ENCODE results near the gene MAP3K15. TPM values are rescaled to one million over a fixed set of nuclear protein-coding genes. Genes with fewer than 3 reads are reported as not detected.

The MAP3K15 gene
- total and polyA plus RNA-seq, 9 donors, result 0.37 to 11.6 (median 1.4) TPM

- H3K36me3 ChIP-seq, result no peaks in the 10 kb centered on the region
- intact Hi-C loops (cut with DNase I), result loop anchor here in 1 of 4 donors (10.0 kb wide), 1 partner anchor 169 kb away; no protein-coding TSS in a partner anchor
- no peak overlapping the region for H3K27ac ChIP-seq
- no peak overlapping the region for H3K4me3 ChIP-seq
- TF ChIP-seq CTCF (IDR thresholded peaks at IDR 0.05) (no peak), EP300 (IDR thresholded peaks at IDR 0.05) (no peak), POLR2A (IDR thresholded peaks at IDR 0.05) (no peak)
- whole genome bisulfite sequencing, 3 donors, result 86 to 87% (median 86%) methylated on average over 12 of the region's 12 CpGs
- DNase-seq, result no peak
- no peaks in the 10 kb centered on the region for H3K9me3 ChIP-seq
- no peaks in the 10 kb centered on the region for H3K27me3 ChIP-seq
- H3K4me1 ChIP-seq (ENCODE audit: insufficient read depth), result no peaks in the 10 kb centered on the region
Observed at GRCh38 chrX:19543951-19544381, 28.7 kb upstream of the MAP3K15 start.

GRCh38 chrX:19543020-19543715, 27.9 kb upstream of the MAP3K15 start:
- 70 to 85% (median 77%) methylated on average over 9 of the region's 9 CpGs for WGBS, 3 donors
- H3K27ac ChIP-seq, result no peak overlapping the region

GRCh38 chrX:19541931-19542330, 26.6 kb upstream of the MAP3K15 start:
- intact Hi-C loops (cut with DNase I), result loop anchor here in 1 of 4 donors (10.0 kb wide), 1 partner anchor 167 kb away; no protein-coding TSS in a partner anchor
- DNase-seq, result no peak

More at GRCh38 chrX:19543020-19543715, 27.9 kb upstream of the MAP3K15 start:
- H3K4me3 ChIP-seq, result no peak overlapping the region
- no peaks in the 10 kb centered on the region for H3K9me3 ChIP-seq
- H3K27me3 ChIP-seq, result no peaks in the 10 kb centered on the region
- no peaks in the 10 kb centered on the region for H3K4me1 ChIP-seq (ENCODE audit: insufficient read depth)
- TF ChIP-seq EP300 (IDR thresholded peaks at IDR 0.05) (no peak), CTCF (IDR thresholded peaks at IDR 0.05) (no peak), POLR2A (IDR thresholded peaks at IDR 0.05) (no peak)
- intact Hi-C loops (cut with DNase I), result loop anchor here in 1 of 4 donors (10.0 kb wide), 1 partner anchor 168 kb away; no protein-coding TSS in a partner anchor
- DNase-seq, result no peak
- no peaks in the 10 kb centered on the region for H3K36me3 ChIP-seq

GRCh38 chrX:19541196-19541595, 25.9 kb upstream of the MAP3K15 start:
- Histone ChIP-seq H3K27me3 (no peaks in the 10 kb centered on the region), H3K4me1 (ENCODE audit: insufficient read depth) (no peaks in the 10 kb centered on the region), H3K4me3 (no peak overlapping the region), H3K9me3 (no peaks in the 10 kb centered on the region), H3K36me3 (no peaks in the 10 kb centered on the region), H3K27ac (no peak overlapping the region)
- no peak for DNase-seq
- intact Hi-C loops (cut with DNase I), result loop anchor here in 1 of 4 donors (10.0 kb wide), 1 partner anchor 166 kb away; no protein-coding TSS in a partner anchor
- 57 to 93% (median 79%) methylated on average over 3 of the region's 3 CpGs for WGBS, 3 donors
- TF ChIP-seq CTCF (IDR thresholded peaks at IDR 0.05) (no peak), POLR2A (IDR thresholded peaks at IDR 0.05) (no peak), EP300 (IDR thresholded peaks at IDR 0.05) (no peak)

More at GRCh38 chrX:19541931-19542330, 26.6 kb upstream of the MAP3K15 start:
- H3K27me3 ChIP-seq, result no peaks in the 10 kb centered on the region
- WGBS, 3 donors, result 89 to 91% (median 90%) methylated on average over 19 of the region's 19 CpGs
- no peak overlapping the region for H3K4me3 ChIP-seq
- no peaks in the 10 kb centered on the region for H3K9me3 ChIP-seq
- no peak overlapping the region for H3K27ac ChIP-seq
- no peaks in the 10 kb centered on the region for H3K36me3 ChIP-seq
- H3K4me1 ChIP-seq (ENCODE audit: insufficient read depth), result no peaks in the 10 kb centered on the region
- TF ChIP-seq CTCF (IDR thresholded peaks at IDR 0.05) (no peak), POLR2A (IDR thresholded peaks at IDR 0.05) (no peak), EP300 (IDR thresholded peaks at IDR 0.05) (no peak)
